NCI-H748 treated with DMSO at 0.1 percent for 48 hours (cell line): Measurements from ENCODE around the gene MUC20.
"Not testable (repeated sequence)": the region's sequence is repeated elsewhere in the genome, so short reads cannot be mapped to it uniquely, and the experiment has no call there.

Experiments used
- DNase-seq: peaks from one replicate; lab custom pipeline; 2025; lab: John Stamatoyannopoulos, UW

MUC20 gene, protein sequence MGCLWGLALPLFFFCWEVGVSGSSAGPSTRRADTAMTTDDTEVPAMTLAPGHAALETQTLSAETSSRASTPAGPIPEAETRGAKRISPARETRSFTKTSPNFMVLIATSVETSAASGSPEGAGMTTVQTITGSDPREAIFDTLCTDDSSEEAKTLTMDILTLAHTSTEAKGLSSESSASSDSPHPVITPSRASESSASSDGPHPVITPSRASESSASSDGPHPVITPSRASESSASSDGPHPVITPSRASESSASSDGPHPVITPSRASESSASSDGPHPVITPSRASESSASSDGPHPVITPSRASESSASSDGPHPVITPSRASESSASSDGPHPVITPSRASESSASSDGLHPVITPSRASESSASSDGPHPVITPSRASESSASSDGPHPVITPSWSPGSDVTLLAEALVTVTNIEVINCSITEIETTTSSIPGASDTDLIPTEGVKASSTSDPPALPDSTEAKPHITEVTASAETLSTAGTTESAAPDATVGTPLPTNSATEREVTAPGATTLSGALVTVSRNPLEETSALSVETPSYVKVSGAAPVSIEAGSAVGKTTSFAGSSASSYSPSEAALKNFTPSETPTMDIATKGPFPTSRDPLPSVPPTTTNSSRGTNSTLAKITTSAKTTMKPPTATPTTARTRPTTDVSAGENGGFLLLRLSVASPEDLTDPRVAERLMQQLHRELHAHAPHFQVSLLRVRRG

DNA sequence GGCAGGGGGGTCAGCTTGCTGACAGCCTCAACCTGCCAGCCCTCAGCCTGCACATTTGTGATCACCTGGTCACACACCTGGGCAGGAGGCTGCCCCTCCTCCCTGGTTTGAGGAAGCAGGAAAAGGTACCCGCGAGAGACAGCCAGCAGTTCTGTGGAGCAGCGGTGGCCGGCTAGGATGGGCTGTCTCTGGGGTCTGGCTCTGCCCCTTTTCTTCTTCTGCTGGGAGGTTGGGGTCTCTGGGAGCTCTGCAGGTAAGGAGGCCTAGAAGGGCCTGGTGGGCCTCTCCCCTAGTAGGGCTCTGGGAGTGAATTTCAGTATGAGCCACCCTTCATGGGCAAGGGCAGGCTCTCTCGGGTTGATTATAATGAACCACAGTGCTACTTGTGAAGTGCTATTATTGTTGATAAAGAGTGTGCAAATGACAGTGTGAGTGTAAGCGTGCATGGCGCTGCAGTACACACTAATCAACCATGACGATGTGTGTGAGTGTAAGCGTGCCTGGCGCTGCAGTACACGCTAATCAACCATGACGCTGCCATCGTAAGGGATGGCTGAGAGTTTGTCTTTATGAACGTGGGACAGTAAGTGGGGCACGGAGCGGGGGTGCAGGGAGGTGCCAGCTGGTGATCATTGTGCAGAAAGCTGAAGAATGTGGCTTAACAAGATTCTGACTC is at the start of gene MUC20:
Gene MUC20, plus strand, starts transcription at position 148 of the 676 bp plus-strand sequence. Its CDS starts 30 bp downstream, at position 178.
- DNase-seq, result not testable (repeated sequence)

DNA sequence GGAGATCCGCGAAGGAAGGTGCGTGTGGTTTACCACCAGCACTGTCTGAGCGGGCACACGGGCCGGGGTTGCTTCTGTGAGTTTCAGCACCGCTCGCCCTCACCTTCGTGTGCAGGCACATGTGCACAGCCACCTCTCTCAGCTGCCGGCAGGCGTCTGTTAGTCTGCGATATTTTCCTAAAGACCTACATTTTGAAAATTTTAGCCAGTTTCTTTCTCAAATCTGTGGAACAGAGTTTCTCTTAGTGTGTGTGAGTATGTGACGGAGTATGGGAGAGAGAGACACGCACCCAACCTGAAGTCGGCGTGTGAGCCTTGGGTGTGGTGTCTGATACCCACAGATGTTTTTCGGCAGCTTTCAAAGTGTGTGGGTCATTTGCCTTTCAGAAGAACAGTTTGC is 49.5 kb upstream of the MUC20 start:
- DNase-seq, result not testable (repeated sequence)

DNA sequence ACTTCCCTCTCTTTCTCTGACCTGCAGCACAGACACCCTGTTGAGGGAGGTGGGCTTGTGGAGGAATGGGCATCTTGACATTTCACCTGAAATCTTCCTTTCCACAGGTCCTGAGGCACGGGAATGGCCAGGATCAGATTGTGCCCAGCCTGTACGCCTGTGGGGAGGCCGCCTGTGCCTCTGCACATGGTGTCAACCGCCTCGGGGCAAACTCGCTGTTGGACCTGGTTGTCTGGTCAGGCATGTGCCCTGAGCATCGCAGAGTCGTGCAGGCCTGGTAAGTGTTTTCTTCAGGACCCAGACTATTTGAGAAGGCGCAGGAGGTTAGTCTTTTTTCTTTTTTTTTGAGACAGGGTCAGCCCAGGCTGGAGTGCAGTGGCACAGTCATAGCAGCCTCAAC is 47.1 kb upstream of the MUC20 start:
- not testable (repeated sequence) for DNase-seq

DNA sequence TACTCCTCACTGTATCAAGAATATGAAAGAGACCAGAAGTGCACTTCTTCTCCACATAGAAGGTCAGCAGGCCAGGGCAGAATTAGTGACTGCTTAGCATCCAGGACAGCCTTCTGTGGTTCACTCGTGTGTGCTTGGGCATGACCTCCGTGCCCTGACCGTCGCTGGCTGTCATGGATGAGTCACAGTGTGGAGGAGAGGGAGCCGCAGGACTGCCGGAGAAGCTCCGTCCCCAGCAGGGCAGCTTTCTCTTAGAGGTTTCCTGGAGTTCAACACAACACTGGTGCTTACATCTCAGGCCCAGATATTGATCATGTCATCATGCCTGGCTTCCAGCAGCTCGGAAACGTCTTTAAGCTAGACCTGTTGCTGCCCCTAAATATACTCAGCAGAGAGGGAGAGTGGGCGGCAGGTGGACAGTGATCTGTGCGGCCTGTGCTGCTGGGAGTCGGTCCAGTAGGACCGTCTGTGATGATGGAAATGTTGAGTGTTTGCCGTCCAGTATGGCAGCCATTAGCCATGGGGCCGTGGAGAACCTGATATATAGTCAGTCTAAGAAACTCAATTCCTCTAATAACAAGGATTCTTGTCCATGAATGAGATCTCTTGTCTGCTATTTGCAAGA is 42.3 kb upstream of the MUC20 start:
- not testable (repeated sequence) for DNase-seq

DNA sequence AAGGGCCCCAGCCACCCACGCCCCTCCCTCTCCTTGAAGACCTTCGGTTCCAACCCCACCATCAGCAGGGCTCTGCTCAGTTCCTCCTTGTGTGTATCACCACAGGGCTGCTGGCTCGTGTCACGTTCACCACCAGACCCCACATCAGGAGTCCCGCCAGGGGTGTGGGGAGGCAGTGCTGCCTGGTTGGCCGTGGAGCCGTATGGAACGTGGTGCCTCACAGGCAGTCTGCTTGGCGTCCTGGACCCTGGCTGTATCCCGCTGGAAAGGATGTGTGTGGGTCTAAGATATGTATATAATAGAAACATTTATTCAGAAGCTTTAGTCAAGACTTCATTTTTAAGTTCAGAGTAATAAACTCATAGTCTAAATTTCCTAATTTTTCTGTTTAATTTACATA is 40.1 kb upstream of the MUC20 start:
- DNase-seq, result not testable (repeated sequence)

DNA sequence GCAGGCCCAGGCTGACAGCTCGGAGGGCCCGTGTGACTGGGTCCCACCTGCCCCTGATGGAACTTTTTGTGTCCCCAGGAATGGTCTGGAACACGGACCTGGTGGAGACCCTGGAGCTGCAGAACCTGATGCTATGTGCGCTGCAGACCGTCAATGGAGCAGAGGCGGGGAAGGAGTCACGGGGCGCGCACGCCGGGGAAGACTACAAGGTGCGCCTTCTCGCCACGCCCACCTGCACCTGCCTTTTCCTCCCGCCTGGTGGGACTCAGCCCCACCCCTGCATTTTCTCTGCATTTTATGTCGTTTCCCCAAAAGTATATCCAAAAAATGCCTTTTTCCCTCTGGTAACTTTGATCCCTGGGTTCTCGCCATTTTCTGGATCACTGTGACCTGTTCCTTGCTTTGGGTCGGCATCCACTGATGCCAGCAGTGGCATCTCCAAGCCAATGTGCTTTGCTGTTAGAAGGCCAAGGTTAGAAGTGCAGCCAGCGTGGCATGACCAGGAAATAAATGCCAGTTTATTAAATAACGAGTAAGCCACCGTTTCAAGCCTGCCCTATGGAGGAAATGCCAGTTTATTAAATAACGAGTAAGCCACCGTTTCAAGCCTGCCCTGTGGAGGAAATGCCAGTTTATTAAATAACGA is 39.2 kb upstream of the MUC20 start:
- not testable (repeated sequence) for DNase-seq

DNA sequence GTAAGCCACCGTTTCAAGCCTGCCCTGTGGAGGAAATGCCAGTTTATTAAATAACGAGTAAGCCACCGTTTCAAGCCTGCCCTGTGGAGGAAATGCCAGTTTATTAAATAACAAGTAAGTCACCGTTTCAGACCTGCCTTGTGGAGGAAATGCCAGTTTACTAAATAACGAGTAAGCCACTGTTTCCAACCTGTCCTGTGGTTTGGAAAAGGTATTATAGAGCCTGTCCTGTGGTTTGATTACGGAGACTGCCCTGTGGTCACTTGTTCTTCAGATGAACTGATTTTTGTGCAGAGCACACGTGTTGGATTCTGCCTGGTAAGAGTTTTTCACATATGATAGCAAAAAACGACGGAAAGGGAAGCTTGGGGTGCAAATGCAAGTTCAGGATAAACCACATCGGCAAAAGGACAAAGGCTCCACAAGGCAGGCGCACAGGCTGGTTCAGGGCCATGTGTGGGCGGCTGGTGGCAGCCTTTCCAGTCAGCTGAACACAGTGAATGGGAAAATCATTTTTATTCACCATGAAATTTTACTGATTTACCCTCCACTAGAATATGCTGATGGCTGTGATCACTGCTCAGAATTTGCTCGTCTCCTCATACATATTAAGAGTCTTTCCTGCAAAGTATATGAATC is 38.6 kb upstream of the MUC20 start:
- DNase-seq, result not testable (repeated sequence)

DNA sequence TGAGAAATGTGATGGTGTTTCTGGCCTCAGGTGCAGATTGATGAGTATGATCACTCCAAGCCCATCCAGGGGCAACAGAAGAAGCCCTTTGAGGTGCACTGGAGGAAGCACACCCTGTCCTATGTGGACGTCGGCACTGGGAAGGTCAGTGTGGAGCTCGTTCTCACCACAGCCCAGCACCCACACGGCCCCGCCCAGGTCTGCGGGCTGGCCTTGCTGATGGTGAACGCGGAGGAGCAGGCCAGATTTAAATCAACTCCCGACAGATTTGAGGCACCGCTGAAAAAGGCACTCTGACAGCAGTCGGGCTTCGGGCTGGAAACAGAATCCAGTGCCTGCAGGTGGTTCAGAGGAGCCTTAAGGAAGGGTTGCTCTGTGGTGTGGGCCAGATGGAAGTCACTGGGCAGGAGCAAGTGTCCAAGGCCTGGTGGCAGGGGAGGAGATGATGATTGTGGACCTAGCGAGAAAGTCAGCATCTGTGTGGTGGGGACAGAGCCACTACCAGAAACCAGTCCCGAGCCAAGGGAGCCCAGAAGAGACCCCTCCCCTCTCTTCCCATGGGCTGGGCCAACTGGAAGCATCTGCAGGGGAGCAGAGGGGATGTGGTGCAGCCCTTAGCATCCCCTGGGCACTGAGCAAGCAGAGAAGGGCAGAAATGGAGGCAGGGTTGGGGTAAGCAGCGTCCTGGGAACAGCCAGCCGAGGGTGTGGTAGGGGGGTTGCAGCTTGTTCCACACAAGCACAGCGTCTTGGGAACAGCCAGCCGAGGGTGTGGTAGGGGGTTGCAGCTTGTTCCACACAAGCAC is 36.9 kb upstream of the MUC20 start:
- not testable (repeated sequence) for DNase-seq

DNA sequence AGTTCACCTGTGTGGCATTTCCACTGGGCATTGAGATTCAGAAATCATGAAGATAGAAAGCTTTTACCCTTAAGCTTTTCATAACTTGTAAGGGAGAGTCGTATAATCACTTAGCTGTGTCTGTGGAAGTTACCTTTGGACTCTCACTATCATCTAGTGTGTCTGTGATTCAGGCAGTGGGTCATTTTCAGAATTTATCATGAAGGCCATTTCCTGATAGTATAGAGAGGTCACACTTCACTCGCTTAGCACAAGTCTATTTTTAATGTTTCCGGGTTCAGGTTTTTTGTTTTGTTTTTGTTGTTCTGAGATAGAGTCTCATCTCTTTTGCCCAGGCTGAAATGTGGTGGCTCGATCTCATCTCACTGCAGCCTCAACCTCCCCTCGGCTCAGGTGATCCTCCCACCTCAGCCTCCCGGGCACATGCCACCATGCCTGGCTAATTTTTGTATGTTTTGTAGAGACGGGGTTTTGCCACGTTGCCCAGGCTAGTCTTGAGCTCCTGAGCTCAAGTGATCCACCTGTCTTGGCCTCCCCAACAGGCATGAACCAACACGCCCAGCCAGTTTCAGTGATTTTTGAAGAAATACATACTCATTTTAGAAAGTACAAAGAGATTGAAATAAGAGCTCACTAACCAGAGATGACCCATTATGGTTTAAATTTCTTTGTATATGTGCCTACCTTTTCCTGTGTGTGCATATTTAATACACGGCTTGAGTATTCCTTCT is 36.1 kb upstream of the MUC20 start:
- not testable (repeated sequence) for DNase-seq

DNA sequence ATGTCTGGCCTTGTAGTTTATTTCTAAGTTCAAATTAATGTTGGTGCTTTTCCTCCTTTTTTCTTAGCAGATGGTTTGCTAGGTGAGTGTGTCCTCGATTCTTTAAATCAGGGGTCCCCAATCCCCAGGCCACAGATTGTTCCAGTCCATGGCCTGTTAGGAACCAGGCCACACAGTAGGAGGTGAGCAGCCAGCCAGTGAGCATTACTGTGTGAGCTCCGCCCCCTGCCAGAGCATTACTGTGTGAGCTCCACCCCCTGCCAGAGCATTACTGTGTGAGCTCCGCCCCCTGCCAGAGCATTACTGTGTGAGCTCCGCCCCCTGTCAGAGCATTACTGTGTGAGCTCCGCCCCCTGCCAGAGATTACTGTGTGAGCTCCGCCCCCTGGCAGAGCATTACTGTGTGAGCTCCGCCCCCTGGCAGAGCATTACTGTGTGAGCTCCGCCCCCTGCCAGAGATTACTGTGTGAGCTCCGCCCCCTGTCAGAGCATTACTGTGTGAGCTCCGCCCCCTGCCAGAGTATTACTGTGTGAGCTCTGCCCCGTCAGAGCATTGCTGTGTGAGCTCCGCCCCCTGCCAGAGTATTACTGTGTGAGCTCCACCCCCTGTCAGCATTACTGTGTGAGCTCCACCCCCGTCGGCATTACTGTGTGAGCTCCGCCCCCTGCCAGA is 34.1 kb upstream of the MUC20 start:
- DNase-seq, result not testable (repeated sequence)

DNA sequence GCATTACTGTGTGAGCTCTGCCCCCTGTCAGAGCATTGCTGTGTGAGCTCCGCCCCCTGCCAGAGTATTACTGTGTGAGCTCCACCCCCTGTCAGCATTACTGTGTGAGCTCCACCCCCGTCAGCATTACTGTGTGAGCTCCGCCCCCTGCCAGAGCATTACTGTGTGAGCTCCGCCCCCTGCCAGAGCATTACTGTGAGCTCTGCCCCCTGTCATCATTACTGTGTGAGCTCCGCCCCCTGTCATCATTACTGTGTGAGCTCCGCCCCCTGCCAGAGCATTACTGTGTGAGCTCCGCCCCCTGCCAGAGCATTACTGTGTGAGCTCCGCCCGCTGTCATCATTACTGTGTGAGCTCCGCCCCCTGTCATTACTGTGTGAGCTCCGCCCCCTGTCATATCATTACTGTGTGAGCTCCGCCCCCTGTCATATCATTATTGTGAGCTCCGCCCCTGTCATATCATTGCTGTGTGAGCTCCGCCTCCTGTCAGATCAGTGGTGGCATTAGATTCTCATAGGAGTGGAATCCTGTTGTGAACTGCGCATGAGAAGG is 33.5 kb upstream of the MUC20 start:
- DNase-seq, result not testable (repeated sequence)

DNA sequence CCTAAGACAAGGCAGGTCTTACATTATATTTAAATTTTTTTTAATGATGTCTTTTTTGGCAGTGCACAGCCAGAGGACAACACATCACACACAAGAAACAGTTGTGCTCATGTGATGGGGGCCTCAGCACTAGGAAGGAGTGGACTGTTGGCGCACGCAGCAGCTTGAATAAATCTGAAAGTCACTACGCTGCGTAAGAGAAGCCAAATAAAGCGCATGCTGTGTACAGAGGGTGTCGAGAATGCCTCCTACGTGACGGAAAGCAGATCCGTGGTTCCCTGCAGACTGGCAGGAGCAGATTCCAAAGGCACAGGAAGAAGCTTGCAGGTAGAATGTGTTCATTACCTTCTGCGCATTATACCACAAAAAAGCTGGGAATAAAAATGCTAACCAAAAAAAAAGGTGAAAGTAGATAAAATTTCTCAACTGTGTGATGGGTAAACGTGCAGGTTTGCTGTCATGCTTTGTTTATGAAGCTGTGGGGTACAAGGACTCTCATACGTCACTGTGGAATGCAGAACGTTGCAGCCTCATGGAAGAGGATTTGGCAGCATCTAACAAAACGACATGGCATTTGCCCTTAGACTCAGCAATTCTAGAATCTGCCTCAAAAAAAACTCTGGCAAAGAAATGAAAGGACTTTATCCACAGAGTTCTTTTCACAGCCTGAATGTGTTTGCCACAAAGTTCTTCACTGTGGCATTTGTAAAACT is 32.2 kb upstream of the MUC20 start:
- DNase-seq, result not testable (repeated sequence)

DNA sequence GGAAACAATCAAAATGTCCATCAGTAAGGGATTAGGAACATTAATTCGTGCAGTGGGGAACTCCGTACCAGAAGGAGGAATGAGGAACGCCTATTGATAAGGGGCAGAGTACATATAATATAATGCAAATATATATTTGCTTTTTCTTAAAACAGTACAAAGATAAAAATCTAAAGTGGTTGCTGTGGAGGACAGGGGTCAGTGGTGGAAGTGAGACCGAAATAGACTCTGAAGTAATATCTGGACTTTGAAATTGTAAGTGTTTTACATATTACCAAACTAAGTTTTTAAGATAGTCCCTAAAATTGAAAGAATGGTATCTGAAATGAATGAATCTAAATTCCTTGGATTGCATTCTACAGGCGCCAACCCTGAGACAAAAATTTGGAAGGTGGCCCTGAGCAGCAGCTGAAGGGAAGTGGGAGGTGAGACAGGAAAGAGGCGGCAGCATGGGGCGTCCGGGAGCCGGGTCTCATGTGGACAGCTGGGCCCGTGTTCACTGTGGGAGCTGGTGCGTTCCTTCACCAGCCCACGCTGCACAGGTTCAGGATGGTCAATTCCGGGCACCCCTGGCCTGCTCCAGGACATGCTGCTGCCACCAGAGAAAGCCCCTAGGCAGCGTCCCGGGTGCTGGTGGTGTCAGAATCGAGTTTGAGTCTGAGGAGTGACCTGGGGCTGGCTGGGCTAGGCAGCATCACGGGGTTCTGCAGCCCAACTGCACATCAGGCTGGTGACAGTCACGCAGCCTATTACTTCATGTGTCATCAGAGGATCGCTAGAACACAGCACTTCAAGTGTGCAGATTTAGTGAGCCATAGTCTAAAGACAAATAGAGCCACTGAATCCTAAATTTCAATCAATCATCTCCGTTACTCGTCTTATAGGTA is 31.4 kb upstream of the MUC20 start:
- DNase-seq, result not testable (repeated sequence)

DNA sequence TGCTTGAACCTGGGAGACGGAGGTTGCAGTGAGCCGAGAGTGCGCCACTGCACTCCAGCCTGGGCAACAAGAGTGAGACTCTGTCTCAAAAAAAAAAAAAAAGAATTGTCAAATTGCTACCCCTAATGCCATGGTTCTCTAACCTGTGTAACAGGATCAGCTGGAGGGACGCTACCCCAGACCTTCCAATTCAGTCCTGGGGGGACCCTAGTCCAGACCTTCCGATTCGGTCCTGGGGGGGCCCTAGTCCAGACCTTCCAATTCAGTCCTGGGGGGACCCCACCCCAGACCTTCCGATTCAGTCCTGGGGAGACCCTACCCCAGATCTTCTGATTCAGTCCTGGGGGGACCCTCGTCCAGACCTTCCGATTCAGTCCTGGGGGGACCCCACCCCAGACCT is 29.8 kb upstream of the MUC20 start:
- no peak for DNase-seq

DNA sequence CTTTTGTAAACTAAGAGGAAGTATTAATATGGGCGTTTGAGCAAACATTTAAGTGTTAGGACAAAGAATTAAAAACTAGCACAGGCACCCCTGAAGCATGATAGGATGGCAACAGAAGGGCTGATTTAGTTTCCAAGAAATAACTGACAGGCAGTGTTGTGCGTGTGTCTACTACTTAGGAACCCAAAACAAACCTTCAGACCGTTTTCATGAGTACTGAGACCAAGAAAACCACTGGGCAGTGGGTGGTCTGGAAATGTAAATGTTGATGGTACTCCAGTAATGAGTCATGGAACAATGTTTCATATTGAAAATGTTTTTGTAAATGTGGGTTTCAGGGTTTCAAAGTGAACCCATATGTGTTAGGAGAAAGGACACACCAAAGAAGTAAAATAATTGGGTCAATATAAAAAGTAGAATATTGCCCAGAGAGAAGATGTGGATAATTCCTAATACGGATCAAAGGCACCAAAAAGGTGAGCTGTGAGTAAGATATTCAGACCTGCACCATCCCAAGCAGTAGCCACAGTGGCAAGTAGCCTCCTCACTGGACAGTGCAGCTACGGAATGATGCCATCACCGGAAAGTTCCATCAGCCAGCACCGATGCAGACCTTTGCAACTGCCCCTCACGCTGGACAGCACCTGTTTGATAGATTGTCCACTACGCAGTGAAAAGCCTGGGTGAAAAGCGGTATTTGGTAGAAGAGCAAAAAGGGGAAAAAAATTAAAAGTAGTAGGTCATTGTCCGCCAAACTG is 29.0 kb upstream of the MUC20 start:
- DNase-seq, result not testable (repeated sequence)

DNA sequence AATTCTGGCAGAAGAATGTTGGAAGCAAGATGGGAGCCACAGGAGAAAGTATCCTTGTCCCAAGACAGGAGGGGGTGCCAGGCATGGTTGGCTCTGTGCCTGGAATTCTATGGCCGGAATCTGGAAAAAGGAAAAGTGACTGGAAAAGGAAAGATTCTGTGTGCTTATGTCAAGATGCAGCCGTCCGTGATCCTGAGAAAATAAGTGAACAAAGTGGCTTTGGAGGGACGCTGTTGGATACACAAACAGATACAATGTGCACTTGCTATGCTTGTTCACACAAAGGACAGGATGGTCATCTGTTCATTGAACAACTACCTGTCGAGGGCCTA is 28.5 kb upstream of the MUC20 start:
- no peak for DNase-seq
